OCI-LY1 (cell line): ENCODE results near the gene NEK6.

Source experiments
- H2AFZ ChIP-seq: fragments of 200-600 bp; sonication (generic), shearing (Covaris generic); 2 replicates; pipeline ENCODE4 v1.6.0; 2014; ENCODE audit warnings: antibody characterized with exemption, mild to moderate bottlenecking, low read length
- H3F3A ChIP-seq: fragments of 200-600 bp; sonication (generic), shearing (Covaris generic); 2 replicates; pipeline ENCODE4 v1.6.0; 2014; ENCODE audit warnings: mild to moderate bottlenecking, antibody characterized with exemption, low read length, moderate library complexity; ENCODE audit not compliant: insufficient read depth
- H3K27ac ChIP-seq: fragments of 200-600 bp; sonication (generic); 2 replicates; pipeline ENCODE4 v1.5.1; 2014; ENCODE audit warnings: low read length, mixed run types, mild to moderate bottlenecking, low read depth; ENCODE audit not compliant: poor library complexity, severe bottlenecking
- H3K27me3 ChIP-seq: fragments of 200-600 bp; sonication (generic); 2 replicates; pipeline ENCODE4 v1.6.0; 2014; ENCODE audit warnings: antibody characterized with exemption, mild to moderate bottlenecking, low read length, moderate library complexity; ENCODE audit not compliant: insufficient read depth
- H3K36me3 ChIP-seq: fragments of 200-600 bp; sonication (generic); 2 replicates; pipeline ENCODE4 v1.6.1; 2014; ENCODE audit warnings: mild to moderate bottlenecking, antibody characterized with exemption, low read length, moderate library complexity, mixed read lengths; ENCODE audit not compliant: insufficient read depth
- H3K4me1 ChIP-seq: fragments of 200-600 bp; sonication (generic); 2 replicates; pipeline ENCODE4 v1.5.1; 2014; ENCODE audit warnings: mild to moderate bottlenecking, low read length, moderate library complexity; ENCODE audit not compliant: insufficient read depth, severe bottlenecking
- H3K4me2 ChIP-seq: fragments of 200-600 bp; sonication (generic), shearing (Covaris generic); 2 replicates; pipeline ENCODE4 v1.6.1; 2014; ENCODE audit warnings: low read length
- H3K4me3 ChIP-seq: fragments of 200-600 bp; sonication (generic); 2 replicates; pipeline ENCODE4 v1.5.1; 2014; ENCODE audit warnings: low read length, low read depth, mild to moderate bottlenecking, mixed read lengths; ENCODE audit not compliant: poor library complexity, severe bottlenecking
- H3K79me2 ChIP-seq: fragments of 200-600 bp; shearing (Covaris generic); 2 replicates; pipeline ENCODE4 v1.6.1; 2016; ENCODE audit warnings: mixed run types, low read length, mixed read lengths; ENCODE audit not compliant: insufficient read depth
- H3K9ac ChIP-seq: fragments of 200-600 bp; sonication (generic), shearing (Covaris generic); 2 replicates; pipeline ENCODE4 v1.6.1; 2014; ENCODE audit warnings: mild to moderate bottlenecking, low read length, mixed read lengths
- H3K9me2 ChIP-seq: fragments of 200-600 bp; sonication (generic), shearing (Covaris generic); 2 replicates; pipeline ENCODE4 v1.6.1; 2014; ENCODE audit warnings: low read depth, mild to moderate bottlenecking, low read length, mixed read lengths
- H3K9me3 ChIP-seq: fragments of 200-600 bp; shearing (Covaris generic); 2 replicates; pipeline ENCODE4 v1.6.1; 2014; ENCODE audit warnings: low read length, mixed read lengths
- H4K20me1 ChIP-seq: fragments of 200-600 bp; sonication (generic), shearing (Covaris generic); 2 replicates; pipeline ENCODE4 v1.6.0; 2016; ENCODE audit warnings: mild to moderate bottlenecking, low read length; ENCODE audit not compliant: insufficient read depth
- EZH2 ChIP-seq: fragments of 200-600 bp; sonication (generic), shearing (Covaris generic); IDR thresholded peaks from 2 replicates; pipeline ENCODE4 v1.8.0; 2017; ENCODE audit warnings: borderline replicate concordance, mixed run types, mild to moderate bottlenecking, antibody characterized with exemption, low read length, moderate library complexity, mixed read lengths
- TF ChIP-seq, protein P1 (sequence below): fragments of 200-600 bp; sonication (generic), shearing (Covaris generic); IDR thresholded peaks from 2 replicates; pipeline ENCODE4 v1.5.1; 2017; ENCODE audit warnings: mild to moderate bottlenecking, antibody characterized with exemption, low read length, moderate library complexity, mixed read lengths

Gene NEK6

DNA sequence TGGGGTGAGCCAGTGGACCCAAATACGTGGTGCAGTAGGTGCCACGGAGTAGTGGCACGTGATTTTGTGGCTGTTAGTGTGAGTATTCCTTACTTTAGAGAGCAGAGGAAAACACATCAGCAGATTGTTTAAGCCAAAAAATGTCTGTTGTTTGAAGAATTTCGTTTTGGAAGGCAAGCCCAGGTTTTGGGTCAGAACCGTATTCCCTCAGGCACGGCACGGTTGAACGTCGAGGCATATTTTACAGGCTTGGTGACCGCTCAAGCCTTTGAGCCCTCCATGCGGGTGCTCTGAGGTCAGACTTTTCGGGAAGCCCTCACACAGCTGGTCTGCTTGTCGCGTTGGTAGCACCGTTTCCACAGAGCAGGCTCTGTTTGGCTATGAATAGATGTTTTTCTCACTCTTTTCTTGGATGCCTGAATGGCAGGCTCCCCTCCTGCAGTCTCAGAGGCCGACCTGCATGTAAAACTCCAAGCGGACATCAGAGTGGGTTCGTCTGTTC lies 27.2 kb downstream of the NEK6 start:
- Histone ChIP-seq H3K4me1 (peaks cover 11% of the 10 kb centered on the region), H2AFZ (no peak overlapping the region), H3K36me3 (no peaks in the 10 kb centered on the region), H4K20me1 (no peaks in the 10 kb centered on the region), H3K27ac (no peak overlapping the region), H3K79me2 (no peaks in the 10 kb centered on the region), H3K27me3 (peaks cover 8% of the 10 kb centered on the region), H3K4me3 (no peak overlapping the region), H3F3A (no peaks in the 10 kb centered on the region), H3K9me2 (no peaks in the 10 kb centered on the region), H3K4me2 (no peak overlapping the region), H3K9ac (no peak overlapping the region), H3K9me3 (no peaks in the 10 kb centered on the region)
- no peak for TF ChIP-seq EZH2
- TF ChIP-seq, protein P1, sequence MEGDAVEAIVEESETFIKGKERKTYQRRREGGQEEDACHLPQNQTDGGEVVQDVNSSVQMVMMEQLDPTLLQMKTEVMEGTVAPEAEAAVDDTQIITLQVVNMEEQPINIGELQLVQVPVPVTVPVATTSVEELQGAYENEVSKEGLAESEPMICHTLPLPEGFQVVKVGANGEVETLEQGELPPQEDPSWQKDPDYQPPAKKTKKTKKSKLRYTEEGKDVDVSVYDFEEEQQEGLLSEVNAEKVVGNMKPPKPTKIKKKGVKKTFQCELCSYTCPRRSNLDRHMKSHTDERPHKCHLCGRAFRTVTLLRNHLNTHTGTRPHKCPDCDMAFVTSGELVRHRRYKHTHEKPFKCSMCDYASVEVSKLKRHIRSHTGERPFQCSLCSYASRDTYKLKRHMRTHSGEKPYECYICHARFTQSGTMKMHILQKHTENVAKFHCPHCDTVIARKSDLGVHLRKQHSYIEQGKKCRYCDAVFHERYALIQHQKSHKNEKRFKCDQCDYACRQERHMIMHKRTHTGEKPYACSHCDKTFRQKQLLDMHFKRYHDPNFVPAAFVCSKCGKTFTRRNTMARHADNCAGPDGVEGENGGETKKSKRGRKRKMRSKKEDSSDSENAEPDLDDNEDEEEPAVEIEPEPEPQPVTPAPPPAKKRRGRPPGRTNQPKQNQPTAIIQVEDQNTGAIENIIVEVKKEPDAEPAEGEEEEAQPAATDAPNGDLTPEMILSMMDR, result no peak

GRCh38 chr9:124285490-124285889 lies 27.7 kb downstream of the NEK6 start:
- Histone ChIP-seq H4K20me1 (no peaks in the 10 kb centered on the region), H3K9ac (no peak overlapping the region), H3K36me3 (no peaks in the 10 kb centered on the region), H2AFZ (no peak overlapping the region), H3K27me3 (peaks cover 8% of the 10 kb centered on the region), H3K4me1 (peaks cover 11% of the 10 kb centered on the region), H3K79me2 (no peaks in the 10 kb centered on the region), H3K9me3 (no peaks in the 10 kb centered on the region), H3K4me3 (no peak overlapping the region), H3K27ac (no peak overlapping the region), H3K4me2 (no peak overlapping the region), H3F3A (no peaks in the 10 kb centered on the region), H3K9me2 (no peaks in the 10 kb centered on the region)
- TF ChIP-seq, protein P1, result no peak
- TF ChIP-seq EZH2, result no peak

- Histone ChIP-seq H3K9ac (no peak overlapping the region), H3F3A (no peaks in the 10 kb centered on the region), H3K9me3 (no peaks in the 10 kb centered on the region), H3K27me3 (peaks cover 8% of the 10 kb centered on the region), H3K4me1 (peaks cover 11% of the 10 kb centered on the region), H3K4me3 (no peak overlapping the region), H3K79me2 (no peaks in the 10 kb centered on the region), H4K20me1 (no peaks in the 10 kb centered on the region), H3K4me2 (no peak overlapping the region; the same call in 1 of the 2 replicates), H3K36me3 (no peaks in the 10 kb centered on the region), H3K27ac (no peak overlapping the region), H3K9me2 (no peaks in the 10 kb centered on the region), H2AFZ (no peak overlapping the region)
- TF ChIP-seq EZH2, result no peak
- TF ChIP-seq, protein P1, result no peak
These were observed 28.1 kb downstream of the NEK6 start for GRCh38 chr9:124285903-124286291.
